Heart left ventricle (tissue), 13 donors: ENCODE results near the gene LAMC1.

Source experiments
- CTCF ChIP-seq, 12 donors: fragments of 200-600 bp; sonication (generic) in 4 of 12; IDR thresholded peaks; one replicate each; pipeline versions ENCODE4 v1.5.0 to v1.8.0; 2018 to 2022; ENCODE audit warnings: antibody characterized with exemption in 12 of 12, mild to moderate bottlenecking in 5 of 12
- POLR2A ChIP-seq, 2 donors: fragments of 450-650 bp; IDR thresholded peaks; one replicate each; pipeline ENCODE4 v1.6.1; 2017; ENCODE audit warnings: antibody characterized with exemption in 2 of 2, mild to moderate bottlenecking in 2 of 2, moderate library complexity in 2 of 2
- donor health status: ischemic (EF 13 %, LVEDD 7.1; RV severe dilation, severe dysfunction).
- donor health status: DM: no; HTN: yes; CAD: no.
- donor health status: DM: no; HTN: no; CAD: no.
- donor health status: ischemic (EF 25% LVEDD 6.9; RV normal size, moderate dysfunction).
- donor health status: ischemic (EF 25% LVEDD 5.7; RV mildly dilated, moderate dysfunction).
- donor health status: ischemic (EF 35%, LVEDD 5.7; RV mildly dilated, moderate dysfunction).
- donor health status: nonischemic (EF 11% LVEDD 7.7; RV severe dilation, severe dysfunction).
- donor health status: DM: yes; HTN: yes; CAD: no.
- donor health status: PGD.
- donor health status: ischemic (EF 29% LVEDD 5.4; RV normal size, mild dysfunction).
- donor health status: nonischemic (EF 23%, LVEDD 6.1; RV moderate dilation, normal function).

GRCh38 chr1:183125279-183125999 is 102.2 kb downstream of the LAMC1 start:
- no peak for TF ChIP-seq CTCF (IDR thresholded peaks at IDR 0.05)
- TF ChIP-seq POLR2A (IDR thresholded peaks at IDR 0.05): no peak
